Putamen (tissue), 1 donor: ENCODE data around the gene PERM1.
"Not testable (repeated sequence)": the region's sequence is repeated elsewhere in the genome, so short reads cannot be mapped to it uniquely, and the experiment has no call there.

ENCODE experiments used
- DNase-seq: peaks from one replicate; pipeline ENCODE4 v3.0.0-alpha.2; 2016; ENCODE audit warnings: low spot score

PERM1 gene

DNA sequence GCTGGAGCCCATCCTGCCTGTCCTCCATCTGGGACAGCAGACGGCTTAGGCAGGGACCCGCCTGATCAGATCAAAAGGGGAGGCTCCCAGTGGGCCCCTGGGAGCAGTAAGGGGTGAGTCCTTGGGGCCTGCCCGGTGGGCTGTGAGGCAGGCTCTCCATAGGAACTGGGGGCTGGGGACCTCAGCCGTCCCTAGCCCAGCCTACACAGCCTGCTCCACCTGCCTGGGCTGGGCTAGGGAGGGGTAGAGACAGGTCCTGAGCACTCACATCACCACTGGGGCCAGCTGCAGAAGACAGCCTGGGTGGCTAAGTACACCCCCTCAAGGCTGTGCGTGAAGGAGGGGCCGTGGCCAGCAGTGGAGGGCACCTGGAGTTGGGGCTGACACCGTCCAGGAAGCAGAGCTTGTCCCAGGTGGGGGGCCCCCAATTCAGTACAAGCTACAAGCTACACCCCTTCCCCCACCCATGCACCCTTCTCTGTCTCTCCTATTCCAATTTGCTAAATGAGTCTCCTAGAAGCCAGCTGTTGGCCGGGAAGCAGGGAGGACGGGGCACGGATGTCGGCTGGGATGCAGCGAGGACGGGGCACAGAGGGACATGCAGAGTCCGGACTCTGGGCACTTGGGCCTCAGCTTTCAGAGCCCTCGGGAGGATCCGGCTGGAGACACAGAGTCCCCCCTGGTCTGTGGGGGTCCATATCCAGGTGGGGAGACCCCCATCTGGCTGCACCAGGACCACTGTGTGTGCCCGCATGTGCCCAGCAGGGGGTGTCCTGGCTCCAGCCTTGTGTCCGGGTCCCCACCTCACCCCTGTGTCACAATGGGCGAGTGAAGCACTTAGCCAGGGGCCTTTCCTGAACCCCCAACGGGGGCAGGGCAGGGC lies 33.1 kb upstream of the PERM1 start:
- DNase-seq, result no peak

DNA sequence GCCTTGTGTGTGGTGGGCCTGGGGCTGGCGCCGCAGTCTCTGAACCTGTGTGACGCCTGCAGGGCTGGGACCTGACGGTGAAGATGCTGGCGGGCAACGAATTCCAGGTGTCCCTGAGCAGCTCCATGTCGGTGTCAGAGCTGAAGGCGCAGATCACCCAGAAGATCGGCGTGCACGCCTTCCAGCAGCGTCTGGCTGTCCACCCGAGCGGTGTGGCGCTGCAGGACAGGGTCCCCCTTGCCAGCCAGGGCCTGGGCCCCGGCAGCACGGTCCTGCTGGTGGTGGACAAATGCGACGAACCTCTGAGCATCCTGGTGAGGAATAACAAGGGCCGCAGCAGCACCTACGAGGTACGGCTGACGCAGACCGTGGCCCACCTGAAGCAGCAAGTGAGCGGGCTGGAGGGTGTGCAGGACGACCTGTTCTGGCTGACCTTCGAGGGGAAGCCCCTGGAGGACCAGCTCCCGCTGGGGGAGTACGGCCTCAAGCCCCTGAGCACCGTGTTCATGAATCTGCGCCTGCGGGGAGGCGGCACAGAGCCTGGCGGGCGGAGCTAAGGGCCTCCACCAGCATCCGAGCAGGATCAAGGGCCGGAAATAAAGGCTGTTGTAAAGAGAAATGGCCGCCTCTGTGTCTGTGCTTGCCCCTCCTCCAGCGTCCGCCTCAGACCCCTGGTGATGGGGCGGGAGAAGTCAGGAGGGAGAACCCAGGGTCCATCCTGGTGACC lies 32.2 kb upstream of the PERM1 start:
- DNase-seq, result no peak

DNA sequence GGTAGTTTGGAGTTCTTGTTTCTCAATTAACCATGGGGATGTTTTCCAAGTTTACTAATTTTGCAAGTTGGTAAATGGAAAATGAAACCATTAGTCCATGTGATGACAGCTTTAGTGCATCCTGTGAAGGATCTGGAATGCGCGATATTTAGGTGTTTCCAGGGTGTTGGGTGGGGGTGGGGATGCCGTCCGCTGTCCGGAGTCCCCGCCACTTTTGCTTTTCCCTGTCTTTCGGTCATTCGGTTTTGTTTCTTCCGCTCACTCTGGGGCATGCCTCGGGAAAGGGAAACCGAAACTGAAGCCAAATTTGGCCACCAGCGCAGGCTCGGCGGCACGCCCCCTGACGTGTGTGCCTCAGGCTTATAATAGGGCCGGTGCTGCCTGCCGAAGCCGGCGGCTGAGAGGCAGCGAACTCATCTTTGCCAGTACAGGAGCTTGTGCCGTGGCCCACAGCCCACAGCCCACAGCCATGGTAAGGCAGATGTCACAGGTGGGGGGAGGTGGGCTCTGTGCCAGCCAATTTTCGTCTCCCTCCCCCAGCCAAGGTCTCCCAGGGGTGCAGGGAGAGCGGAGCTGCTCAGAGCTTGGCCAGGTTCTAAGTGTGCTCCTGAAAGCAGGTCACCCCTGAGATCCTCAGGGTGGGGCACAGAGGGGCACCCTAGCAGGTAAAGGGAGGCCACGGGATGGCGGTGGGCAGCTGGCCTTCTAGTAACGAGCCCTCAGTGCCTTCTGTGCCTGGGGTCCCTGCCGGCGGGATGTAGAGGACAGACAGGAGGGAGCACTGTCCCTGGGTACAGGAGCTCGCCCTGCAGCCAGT lies 31.4 kb upstream of the PERM1 start, which contains the start of gene ISG15:
Gene ISG15, plus strand, starts transcription at position 393 of the 817 bp plus-strand sequence. Its CDS starts 77 bp downstream, at position 470.
- DNase-seq, result peak; percentile 79

DNA sequence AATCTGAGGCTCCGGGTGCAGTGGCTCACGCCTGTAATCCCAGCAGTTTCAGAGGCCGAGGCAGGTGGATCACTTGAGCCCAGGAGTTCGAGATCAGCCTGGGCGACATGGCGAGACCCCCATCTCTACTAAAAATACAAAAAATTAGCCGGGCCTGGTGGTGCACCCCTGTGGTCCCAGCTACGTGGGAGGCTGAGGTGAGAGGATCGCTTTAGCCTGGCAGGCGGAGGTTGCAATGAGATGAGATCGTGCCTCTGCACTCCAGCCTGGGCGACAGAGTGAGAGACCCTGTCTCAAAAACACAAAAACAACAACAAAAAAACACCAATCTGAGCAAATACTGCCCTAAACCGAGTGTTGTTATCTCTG lies 30.8 kb upstream of the PERM1 start:
- not testable (repeated sequence) for DNase-seq

DNA sequence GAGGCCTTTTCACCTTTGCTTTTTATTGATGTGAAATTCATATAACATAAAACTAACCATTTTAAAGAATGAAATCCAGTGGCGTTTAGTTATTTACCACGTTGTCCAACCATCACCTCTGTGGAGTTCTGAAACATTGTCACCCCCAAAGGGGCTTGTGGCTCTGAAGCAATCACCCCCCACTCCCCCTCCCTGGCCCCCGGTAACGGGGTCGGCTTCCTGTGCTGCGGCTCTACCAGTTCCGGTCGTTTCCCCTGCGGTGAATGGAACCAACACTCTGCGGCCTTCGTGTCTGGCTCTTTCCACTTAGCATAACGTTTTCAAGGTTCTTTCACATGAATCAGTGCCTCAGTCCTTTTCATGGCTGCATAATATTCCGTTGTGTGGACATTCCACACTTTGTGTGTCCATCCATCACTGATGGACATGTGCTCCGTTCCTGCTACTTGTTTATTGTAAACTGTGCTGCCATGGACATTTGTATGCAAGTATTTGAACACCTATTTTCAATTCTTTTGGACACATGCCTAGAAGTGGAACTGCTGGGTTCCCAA lies 29.6 kb upstream of the PERM1 start:
- DNase-seq, result no peak

DNA sequence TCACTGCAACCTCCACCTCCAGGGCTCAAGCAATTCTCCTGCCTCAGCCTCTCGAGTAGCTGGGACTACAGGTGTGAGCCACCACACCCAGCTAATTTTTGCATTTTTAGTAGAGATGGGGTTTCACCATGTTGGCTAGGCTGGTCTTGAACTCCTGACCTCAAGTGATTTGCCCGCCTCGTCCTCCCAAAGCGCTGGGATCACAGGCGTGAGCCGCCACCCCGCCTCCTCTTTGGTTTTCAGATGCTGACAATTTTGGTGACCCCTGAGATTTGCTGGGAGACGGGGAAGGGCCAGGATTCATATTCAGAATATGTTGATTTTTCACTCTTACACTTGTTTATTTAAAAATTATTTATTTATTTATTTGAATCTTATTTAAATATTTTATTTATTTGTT lies 28.2 kb upstream of the PERM1 start:
- DNase-seq, result not testable (repeated sequence)

DNA sequence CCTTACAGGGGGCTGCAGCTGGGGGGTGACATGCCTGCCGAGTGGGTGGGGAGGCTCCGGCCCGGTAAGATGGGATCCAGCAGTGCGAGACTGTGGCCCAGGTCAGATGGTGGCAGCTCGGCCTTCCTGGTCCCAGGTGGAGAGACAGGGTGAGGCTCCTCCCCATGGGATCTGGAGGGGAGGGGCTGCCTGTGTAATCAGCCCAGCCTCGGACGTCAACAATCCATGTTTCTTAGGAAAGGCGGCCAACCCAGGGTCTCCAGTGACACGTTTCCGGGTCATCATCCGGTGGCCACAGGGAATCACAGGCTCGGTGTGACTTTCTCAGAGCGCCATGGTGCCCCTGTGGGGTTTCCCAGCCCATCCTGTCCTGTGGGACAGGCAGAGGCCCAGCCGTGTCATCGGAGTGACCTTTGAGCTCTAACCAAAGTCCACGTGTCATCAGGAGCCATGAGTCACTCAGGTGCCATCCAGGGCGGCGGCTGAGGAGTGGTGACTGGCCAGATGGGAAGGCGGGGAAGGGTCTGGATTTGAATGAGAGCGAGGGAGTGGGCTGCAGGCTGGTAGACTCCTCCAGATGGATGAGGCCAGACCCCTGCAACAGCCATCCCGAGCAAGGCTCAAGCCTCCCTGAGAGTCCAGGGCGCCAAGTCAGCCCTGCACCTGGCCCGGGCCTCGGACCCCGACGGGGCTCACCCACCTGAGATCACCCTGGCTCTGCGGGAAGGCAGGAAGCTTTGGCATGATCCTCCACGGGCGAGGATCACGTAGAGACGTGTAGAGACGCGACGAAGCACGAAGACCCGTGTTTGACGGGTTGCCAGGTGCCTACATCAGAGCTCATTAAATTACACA lies 24.6 kb upstream of the PERM1 start:
- DNase-seq, result no peak

DNA sequence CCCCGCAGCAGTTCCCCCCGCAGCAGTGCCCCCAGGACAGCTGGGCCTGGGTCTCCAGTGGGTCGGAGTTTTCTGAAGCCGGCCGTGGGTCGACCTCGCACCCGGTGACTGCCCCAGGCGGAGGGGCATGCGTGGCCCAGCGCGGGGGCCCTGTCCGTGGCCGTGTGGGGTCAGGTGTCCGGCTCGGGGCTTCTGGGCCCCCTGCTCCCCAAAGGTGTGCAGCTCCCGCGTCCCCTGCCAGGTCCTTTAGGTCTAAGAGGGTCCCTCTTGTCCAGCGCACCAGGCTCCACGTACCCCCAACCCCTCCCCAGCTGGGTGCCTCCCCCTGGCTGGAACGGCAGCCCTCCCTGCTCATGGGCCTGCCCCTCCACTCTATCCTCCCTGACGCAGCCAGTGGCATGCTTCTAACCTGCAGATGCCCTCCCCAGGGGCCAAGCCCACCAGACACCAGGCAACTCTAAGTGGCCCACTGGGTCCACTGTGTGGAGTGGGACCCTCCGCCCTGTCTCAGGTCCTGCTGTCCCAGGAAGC lies 23.9 kb upstream of the PERM1 start:
- DNase-seq, result no peak

DNA sequence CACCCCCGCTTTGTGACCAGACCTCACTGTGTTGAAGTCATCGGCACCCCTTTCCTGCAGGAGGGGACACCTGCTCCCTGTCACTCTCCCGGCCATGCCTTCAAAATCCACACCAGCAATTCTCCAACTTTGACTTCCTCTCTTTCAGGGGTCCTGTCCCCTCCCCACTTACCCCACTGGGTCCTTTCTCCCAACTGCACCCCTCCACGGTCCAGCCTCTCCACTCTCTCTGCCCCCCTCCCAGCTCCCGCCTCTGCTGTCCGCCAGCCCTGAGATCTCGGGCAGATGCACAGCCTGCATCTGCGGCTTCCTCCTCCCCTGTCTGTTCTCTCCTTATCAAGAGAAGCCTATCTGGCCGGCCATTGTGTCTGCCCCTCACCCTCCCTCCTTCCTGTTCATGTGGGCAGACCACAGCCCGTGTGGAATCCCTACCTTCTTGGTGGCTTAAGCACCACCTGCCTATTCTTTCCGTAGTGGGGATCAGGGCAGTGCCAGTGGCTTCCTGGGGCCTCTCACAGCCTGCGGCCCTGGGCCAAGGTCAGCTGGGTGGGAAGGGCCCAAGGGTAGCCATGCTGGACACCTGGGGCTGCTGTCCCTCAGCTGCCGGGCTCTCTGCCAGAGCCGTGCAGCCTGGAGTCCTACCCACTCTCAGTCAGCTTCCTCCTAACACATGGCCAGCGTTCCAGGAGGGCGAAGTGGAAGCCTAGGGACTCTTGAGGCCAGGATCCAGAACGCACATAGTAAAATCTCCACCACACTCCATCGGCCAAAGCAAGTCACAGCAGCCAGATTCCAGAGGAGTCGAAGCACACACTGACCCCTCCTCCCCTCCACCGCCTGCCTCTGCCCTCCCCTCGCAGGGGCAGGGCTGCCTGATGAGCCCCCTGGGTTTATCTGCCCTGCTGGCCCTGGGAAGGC lies 23.1 kb upstream of the PERM1 start:
- DNase-seq, result no peak

DNA sequence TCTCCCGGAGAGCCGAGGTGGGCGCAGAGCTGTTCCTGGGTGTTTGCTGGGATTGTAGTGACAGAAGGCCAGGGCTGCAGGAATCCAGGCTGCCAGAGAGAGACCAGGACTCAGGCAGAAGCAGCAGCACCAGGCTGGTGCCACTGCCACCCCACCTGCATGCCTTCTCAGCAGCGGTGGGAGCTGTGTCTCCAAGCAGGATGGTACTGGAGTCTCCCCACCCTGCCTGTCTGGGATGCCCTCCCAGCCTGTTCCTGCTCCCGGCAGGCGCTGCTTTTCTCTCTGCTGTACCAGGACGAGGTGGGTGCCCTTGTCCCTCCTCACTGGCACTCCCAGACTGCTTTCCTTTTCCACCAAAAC lies 22.5 kb upstream of the PERM1 start:
- DNase-seq, result no peak

DNA sequence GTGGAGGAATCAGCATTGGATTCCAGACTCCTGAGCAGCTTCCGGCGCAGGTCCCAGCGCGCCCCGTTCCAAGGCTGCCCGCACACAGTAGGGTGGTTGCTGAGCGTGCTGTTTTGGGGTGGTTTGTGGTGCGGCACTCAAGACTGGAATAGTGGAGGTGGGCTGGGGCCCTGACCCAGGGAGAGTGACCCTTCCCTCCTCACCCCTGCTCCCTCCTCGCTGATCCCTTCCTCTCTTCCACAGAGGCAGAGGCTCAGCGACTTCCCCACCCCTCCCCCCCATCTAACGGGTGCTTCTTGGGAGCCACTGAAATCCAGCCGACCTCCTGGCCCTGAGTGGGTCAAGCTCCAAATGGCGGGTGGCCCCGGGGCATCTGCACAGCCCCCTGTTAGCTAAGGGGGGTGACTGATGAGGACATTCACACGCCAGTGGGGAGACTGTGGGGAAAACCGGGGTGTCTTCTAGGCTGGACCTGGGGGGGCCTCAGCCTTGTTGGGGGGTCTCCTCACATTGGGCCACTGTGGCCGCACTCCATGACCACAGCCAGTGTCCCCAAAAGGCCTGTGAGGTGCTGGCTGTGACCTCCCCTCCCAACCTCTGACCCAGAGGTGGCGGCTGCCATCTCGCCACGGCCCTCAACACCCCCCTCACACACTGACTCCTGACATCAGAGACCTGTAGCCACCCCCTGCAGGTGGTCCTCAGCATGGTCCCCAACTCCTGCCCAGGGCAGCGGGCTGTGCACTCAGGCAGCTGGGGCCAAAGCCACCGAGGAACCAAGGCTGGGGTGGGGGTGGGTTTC lies 21.9 kb upstream of the PERM1 start:
- DNase-seq, result no peak

DNA sequence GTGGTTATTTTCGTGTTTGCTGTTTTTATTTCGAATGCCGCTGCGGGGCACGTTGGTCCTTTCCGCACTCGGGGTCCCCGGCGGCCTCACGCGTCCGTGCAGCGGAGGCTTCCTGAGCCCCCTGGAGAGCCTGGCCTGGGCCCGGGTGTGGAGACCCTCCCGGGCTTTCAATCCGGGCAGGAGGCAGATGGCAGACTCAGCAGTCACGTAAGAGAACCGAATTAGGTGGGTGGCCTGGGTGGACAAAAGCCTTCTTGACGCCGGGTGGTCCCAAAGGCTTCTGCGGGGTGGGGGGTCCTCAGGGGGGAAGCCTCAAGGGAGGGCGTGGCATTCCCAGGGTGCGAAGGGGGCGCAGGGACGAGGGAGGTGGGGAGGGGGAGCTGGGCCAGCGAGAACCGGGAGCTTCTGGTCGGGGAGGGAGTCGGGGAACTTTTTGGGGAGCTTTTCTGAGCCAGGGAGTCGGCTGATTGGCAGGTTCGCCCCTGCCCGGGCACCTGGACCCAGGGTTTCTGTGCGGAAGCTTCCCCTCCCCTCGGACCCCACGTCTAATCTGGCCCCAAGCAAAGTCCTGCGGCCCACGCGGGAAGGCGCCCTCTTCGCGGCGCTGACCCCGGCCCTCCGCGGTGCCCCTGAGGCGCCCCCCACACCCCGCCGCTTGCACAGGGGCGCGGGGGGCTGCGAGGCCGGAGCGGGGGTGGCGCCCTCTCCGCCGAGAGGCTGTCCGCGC lies 19.3 kb upstream of the PERM1 start:
- DNase-seq, result no peak

DNA sequence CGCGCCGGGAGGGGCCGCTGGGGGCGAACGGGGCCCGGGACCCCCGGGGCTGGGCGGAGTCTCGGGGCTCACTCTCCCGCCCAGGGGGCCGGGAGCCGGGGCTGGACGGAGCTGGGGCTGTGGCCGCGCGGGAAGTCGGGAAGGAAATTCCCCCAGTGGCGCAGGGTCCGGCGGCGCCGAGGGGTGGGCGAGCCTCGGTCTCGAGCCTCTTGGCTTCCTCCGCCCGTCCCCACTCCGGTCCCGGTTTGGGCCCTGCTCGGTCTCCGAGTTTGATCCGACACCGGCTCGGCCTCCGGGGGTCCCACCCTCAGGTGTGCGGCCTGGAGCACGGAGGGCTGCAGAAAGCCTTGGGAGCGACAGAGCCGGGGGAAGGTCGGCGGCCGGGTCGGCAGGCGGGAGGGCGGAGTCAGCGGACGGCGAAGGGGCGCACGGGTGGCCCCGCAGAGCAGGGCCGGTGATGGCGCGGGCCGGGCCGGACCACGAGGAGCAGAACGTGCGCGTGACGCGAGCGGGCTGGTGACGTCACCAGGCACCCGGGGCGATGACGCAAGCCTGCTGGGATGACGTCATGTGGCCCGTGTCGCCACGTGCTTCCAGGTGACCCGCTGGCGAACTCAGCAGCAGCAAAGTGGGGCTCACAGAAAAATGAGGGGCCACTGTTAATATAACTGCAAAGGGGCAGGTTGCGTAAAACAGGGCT lies 18.6 kb upstream of the PERM1 start:
- DNase-seq, result peak; percentile 52

DNA sequence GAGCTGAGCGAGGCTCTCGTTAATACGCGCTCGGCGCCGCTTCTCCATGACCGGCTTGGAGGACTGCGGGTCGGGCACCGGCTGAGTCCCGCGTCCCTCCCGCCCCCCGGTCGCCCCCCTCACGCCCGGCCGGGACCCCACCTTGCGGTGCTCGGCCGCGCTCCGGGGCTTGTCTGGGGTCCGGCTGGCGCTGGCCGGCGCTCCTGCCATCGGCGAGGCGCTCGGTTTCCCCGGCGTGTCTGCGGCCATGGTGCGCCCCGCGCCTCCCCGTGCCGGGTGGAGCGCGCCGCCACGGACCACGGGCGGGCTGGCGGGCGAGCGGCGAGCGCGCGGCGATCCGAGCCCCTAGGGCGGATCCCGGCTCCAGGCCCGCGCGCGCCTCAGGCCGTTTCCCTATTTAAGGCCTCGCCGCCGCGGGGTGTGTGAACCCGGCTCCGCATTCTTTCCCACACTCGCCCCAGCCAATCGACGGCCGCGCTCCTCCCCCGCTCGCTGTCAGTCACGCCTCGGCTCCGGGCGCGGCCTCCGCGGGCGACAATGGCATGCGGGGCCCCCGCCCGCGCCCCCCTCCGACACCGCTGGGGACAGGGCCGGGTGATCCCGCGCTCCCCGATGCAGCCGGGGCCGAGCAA lies 17.9 kb upstream of the PERM1 start, which contains the start of gene HES4:
Gene HES4, minus strand, starts transcription at position 373 of the 632 bp plus-strand sequence. Its CDS starts 124 bp downstream, at position 249.
- DNase-seq, result peak; percentile 87

DNA sequence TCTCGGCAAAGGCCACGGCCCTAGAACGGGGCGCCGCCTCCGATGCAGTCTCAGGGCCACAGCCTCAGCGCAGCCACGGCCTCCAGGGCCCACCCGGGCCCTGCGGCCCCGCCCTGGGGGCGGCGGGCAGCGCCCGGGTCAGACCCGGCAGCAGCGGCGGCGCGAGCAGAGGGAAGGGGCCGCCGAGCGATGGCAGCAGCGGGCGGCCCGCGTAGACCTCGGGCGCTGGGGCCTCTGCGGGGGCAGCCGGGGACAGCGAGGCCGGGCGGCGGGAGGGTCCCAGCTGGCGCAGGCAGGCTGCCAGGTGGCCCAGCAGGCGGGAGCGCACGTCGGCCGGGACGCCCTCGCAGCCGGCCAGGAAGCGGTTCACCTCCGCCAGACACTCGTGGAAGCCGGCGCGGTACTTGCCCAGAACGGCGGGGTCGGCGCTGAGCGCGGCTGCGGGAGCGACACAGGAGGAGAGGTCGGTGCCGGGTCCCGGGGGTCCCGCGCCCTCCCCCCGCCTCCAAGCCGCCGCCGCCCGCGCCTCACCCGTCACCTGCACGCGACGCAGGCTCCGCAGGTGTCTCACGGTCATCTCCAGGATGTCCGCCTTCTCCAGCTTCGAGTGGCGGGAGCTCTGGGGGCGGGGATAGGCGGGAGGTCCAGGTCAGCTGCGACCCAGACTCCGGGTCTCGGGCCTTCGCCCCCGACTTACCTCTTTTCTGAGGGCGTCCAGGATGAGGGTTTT lies 17.3 kb upstream of the PERM1 start:
- DNase-seq, result no peak

DNA sequence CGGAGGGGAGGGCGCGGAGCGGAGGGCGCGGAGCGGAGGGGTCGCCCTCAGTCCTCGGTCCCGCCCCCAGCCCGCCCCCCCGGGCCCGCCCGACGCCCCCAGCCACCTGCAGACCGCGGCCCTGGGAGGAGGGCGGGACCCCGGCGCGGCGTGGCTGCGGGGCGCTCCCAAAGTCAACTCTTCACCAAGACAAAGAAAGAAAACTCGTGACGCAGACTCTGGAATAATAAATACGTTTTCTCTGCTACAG lies 16.8 kb upstream of the PERM1 start:
- DNase-seq, result no peak
